Activated CD8-positive, alpha-beta memory T cell treated with anti-CD3 and anti-CD28 coated beads for 36 hours (primary cell): ENCODE measurements around the gene RBM23. TPM values are rescaled to one million over a fixed set of nuclear protein-coding genes. Genes with fewer than 3 reads are reported as not detected.
"Not testable (repeated sequence)": the region's sequence is repeated elsewhere in the genome, so short reads cannot be mapped to it uniquely, and the experiment has no call there.

ENCODE experiments used
- CTCF ChIA-PET: fragments of 350-600 bp; sonication (Branson Sonifier 250); formaldehyde crosslinking; loops from one replicate; lab custom pipeline; 2021; ENCODE audit warnings: antibody characterized with exemption; lab: Charles Lee
- POLR2A ChIA-PET: fragments of 350-600 bp; sonication (Branson Sonifier 250); formaldehyde crosslinking; loops from one replicate; lab custom pipeline; 2021; ENCODE audit warnings: antibody characterized with exemption; lab: Charles Lee
- total RNA-seq, 2 experiments: library from RNA; stranded (reverse); gene quantifications; one replicate each; pipeline ENCODE4 v1.2.3, GENCODE V29; 2021

RBM23 gene
- total RNA-seq, 2 experiments from 2014 or later = 69.7 to 72.1 TPM

GRCh38 chr14:22882064-22882463 is 36.9 kb downstream of the RBM23 start:
- ChIA-PET CTCF (interaction anchor here (2.0 to 4.0 kb wide), 3 partner anchors 10 to 312 kb away, joined by 5 to 34 read pairs (median 12); partner anchors contain the start of gene LRP10), POLR2A (interaction anchor here (2.1 kb wide), 1 partner anchor 11 kb away, joined by 7 read pairs; the partner anchor contains the start of gene LRP10)

GRCh38 chr14:22878271-22879246 is 40.4 kb downstream of the RBM23 start:
- CTCF ChIA-PET = interaction anchor here (1.0 to 1.6 kb wide), 2 partner anchors 22 to 25 kb away, joined by 3 to 5 read pairs; no protein-coding TSS in a partner anchor
- POLR2A ChIA-PET = interaction anchor here (0.7 kb wide), 1 partner anchor 70 kb away, joined by 3 read pairs; no protein-coding TSS in a partner anchor

GRCh38 chr14:22877000-22877501 is 41.9 kb downstream of the RBM23 start:
- POLR2A ChIA-PET = no interaction called here
- CTCF ChIA-PET = interaction anchor here (1.6 kb wide), 1 partner anchor 23 kb away, joined by 5 read pairs; no protein-coding TSS in a partner anchor

- ChIA-PET POLR2A (no interaction called here), CTCF (interaction anchor here (1.0 kb wide), 2 partner anchors 55 to 305 kb away, joined by 3 read pairs; no protein-coding TSS in a partner anchor)
These were observed 43.1 kb downstream of the RBM23 start for GRCh38 chr14:22875748-22876319.

GRCh38 chr14:22875003-22875747 is 43.8 kb downstream of the RBM23 start:
- CTCF ChIA-PET = interaction anchor here (1.0 kb wide), 2 partner anchors 55 to 305 kb away, joined by 3 read pairs; no protein-coding TSS in a partner anchor
- POLR2A ChIA-PET = no interaction called here

GRCh38 chr14:22872833-22873520 is 46.0 kb downstream of the RBM23 start:
- ChIA-PET CTCF (interaction anchor here (0.6 to 4.0 kb wide), 26 partner anchors 10 to 316 kb away, joined by 3 to 34 read pairs (median 5); partner anchors contain the start of genes AJUBA, OXA1L, PRMT5 and RBM23), POLR2A (interaction anchor here (0.5 to 1.2 kb wide), 3 partner anchors 11 to 315 kb away, joined by 3 to 8 read pairs (median 4); no protein-coding TSS in a partner anchor)

- POLR2A ChIA-PET = interaction anchor here (0.5 to 1.9 kb wide), 6 partner anchors 11 to 314 kb away, joined by 3 to 8 read pairs (median 7); partner anchors contain the start of genes RBM23 and REM2
- CTCF ChIA-PET = interaction anchor here (0.7 to 4.0 kb wide), 23 partner anchors 10 to 316 kb away, joined by 3 to 34 read pairs (median 6); partner anchors contain the start of genes AJUBA, MRPL52, OXA1L and PRMT5
These were observed 46.7 kb downstream of the RBM23 start for GRCh38 chr14:22872033-22872832.

- ChIA-PET CTCF (interaction anchor here (0.7 to 4.0 kb wide), 19 partner anchors 11 to 315 kb away, joined by 3 to 34 read pairs (median 7); partner anchors contain the start of genes AJUBA, MRPL52 and REM2), POLR2A (interaction anchor here (0.7 to 1.9 kb wide), 4 partner anchors 12 to 47 kb away, joined by 4 to 7 read pairs (median 7); partner anchors contain the start of genes RBM23 and REM2)
These were observed 47.5 kb downstream of the RBM23 start, which contains the start of gene LRP10 for GRCh38 chr14:22871224-22872032. LRP10 (plus strand) TSS chr14:22871740; CDS start chr14:22872304, 564 bp downstream.

GRCh38 chr14:22870811-22871223 is 48.1 kb downstream of the RBM23 start:
- ChIA-PET POLR2A (interaction anchor here (0.7 to 1.9 kb wide), 4 partner anchors 12 to 48 kb away, joined by 4 to 7 read pairs (median 7); partner anchors contain the start of genes RBM23 and REM2), CTCF (interaction anchor here (0.7 to 4.0 kb wide), 10 partner anchors 12 to 300 kb away, joined by 3 to 34 read pairs (median 14); partner anchors contain the start of genes MRPL52 and REM2)

- CTCF ChIA-PET = interaction anchor here (1.3 kb wide), 1 partner anchor 35 kb away, joined by 3 read pairs; no protein-coding TSS in a partner anchor
- POLR2A ChIA-PET = no interaction called here
These were observed 52.1 kb downstream of the RBM23 start for GRCh38 chr14:22866874-22867273.

GRCh38 chr14:22865424-22866405 is 53.2 kb downstream of the RBM23 start:
- CTCF ChIA-PET = interaction anchor here (0.7 to 1.6 kb wide), 3 partner anchors 13 to 36 kb away, joined by 3 to 4 read pairs (median 3); no protein-coding TSS in a partner anchor
- POLR2A ChIA-PET = interaction anchor here (0.5 kb wide), 1 partner anchor 1263 kb away, joined by 3 read pairs; no protein-coding TSS in a partner anchor

- ChIA-PET CTCF (interaction anchor here (1.6 to 2.6 kb wide), 2 partner anchors 10 to 12 kb away, joined by 4 to 11 read pairs; no protein-coding TSS in a partner anchor), POLR2A (no interaction called here)
These were observed 54.0 kb downstream of the RBM23 start for GRCh38 chr14:22864979-22865378.

GRCh38 chr14:22861651-22862050 is 57.3 kb downstream of the RBM23 start:
- ChIA-PET CTCF (interaction anchor here (1.0 to 1.6 kb wide), 3 partner anchors 11 to 292 kb away, joined by 3 to 4 read pairs (median 4); no protein-coding TSS in a partner anchor), POLR2A (no interaction called here)

GRCh38 chr14:22860377-22860776 is 58.6 kb downstream of the RBM23 start:
- CTCF ChIA-PET = interaction anchor here (0.6 to 4.2 kb wide), 8 partner anchors 10 to 1126 kb away, joined by 3 to 27 read pairs (median 4); no protein-coding TSS in a partner anchor
- POLR2A ChIA-PET = not testable (repeated sequence)
